H1 (cell line): ENCODE data around the gene DLGAP3. TPM values are rescaled to one million over a fixed set of nuclear protein-coding genes. Genes with fewer than 3 reads are reported as not detected.

Experiments
- CTCF ChIA-PET: fragments of 300-600 bp; sonication (Branson Sonifier 250); formaldehyde crosslinking; loops from one replicate; lab custom pipeline; 2021; ENCODE audit not compliant: partially characterized antibody; lab: Charles Lee
- POLR2A ChIA-PET: fragments of 300-600 bp; sonication (Branson Sonifier 250); formaldehyde crosslinking; loops from one replicate; lab custom pipeline; 2021; ENCODE audit warnings: inconsistent platforms; ENCODE audit not compliant: partially characterized antibody; lab: Charles Lee
- DNase-seq, 2 experiments: peaks; one replicate each; pipeline versions ENCODE4 v3.0.0 to v3.0.0-alpha.2; 2010 to 2022; ENCODE audit warnings: low spot score in 2 of 2, low read depth in 1 of 2, mixed read lengths in 1 of 2
- FAIRE-seq: peaks from 2 replicates; lab custom pipeline; 2011; peaks lifted over from hg19 to GRCh38; lab: Jason Lieb, UNC
- H2AFZ ChIP-seq: 2 replicates; pipeline ENCODE4 v1.8.1; 2012; ENCODE audit warnings: low read length, inconsistent platforms
- H2AK5ac ChIP-seq: 2 replicates; pipeline ENCODE4 v1.6.1; 2013; ENCODE audit warnings: low read depth, low read length
- H2BK120ac ChIP-seq: replicated peaks from 2 replicates; pipeline ENCODE3; 2013; ENCODE audit warnings: low read depth, low read length, inconsistent platforms
- H2BK12ac ChIP-seq: 2 replicates; pipeline ENCODE4 v1.6.1; 2013; ENCODE audit warnings: low read depth, low read length
- H2BK15ac ChIP-seq: 2 replicates; pipeline ENCODE4 v1.6.1; 2013; ENCODE audit warnings: low read length
- H2BK20ac ChIP-seq: 2 replicates; pipeline ENCODE4 v1.6.1; 2013; ENCODE audit warnings: low read length
- H2BK5ac ChIP-seq: 2 replicates; pipeline ENCODE4 v1.6.1; 2013; ENCODE audit warnings: low read depth, low read length
- H3K14ac ChIP-seq: 2 replicates; pipeline ENCODE4 v1.6.1; 2013; ENCODE audit warnings: inconsistent platforms; ENCODE audit not compliant: insufficient read length
- H3K18ac ChIP-seq: 2 replicates; pipeline ENCODE4 v1.6.1; 2013; ENCODE audit warnings: low read length; ENCODE audit errors: extremely low read depth
- H3K23ac ChIP-seq: 2 replicates; pipeline ENCODE4 v1.6.1; 2013; ENCODE audit warnings: inconsistent platforms; ENCODE audit not compliant: insufficient read length
- H3K23me2 ChIP-seq: 2 replicates; pipeline ENCODE4 v1.6.1; 2013; ENCODE audit warnings: low read depth, low read length
- H3K27ac ChIP-seq: 2 replicates; pipeline ENCODE4 v1.6.1; 2011; ENCODE audit warnings: low read depth, low read length, inconsistent platforms
- H3K27me3 ChIP-seq, 4 experiments: replicated peaks in 1 of 4; 1 replicate in 1 of 4; 2 replicates in 3 of 4; pipeline versions ENCODE4 v1.6.1 to v1.8.1; 2011 to 2013; ENCODE audit warnings: low read length in 3 of 4, mild to moderate bottlenecking in 3 of 4, inconsistent platforms in 2 of 4, mixed read lengths in 2 of 4, moderate library complexity in 1 of 4; ENCODE audit not compliant: control insufficient read depth in 3 of 4, insufficient read depth in 3 of 4; ENCODE audit errors: extremely low read depth in 1 of 4
- H3K36me3 ChIP-seq, 4 experiments: 2 replicates each; pipeline versions ENCODE4 v1.6.1 to v1.8.1; 2011 to 2013; ENCODE audit warnings: mild to moderate bottlenecking in 4 of 4, low read length in 3 of 4, moderate library complexity in 2 of 4, control low read depth in 1 of 4, inconsistent platforms in 1 of 4; ENCODE audit not compliant: insufficient read depth in 4 of 4, control insufficient read depth in 2 of 4
- H3K4ac ChIP-seq: replicated peaks from 2 replicates; pipeline ENCODE3; 2013; ENCODE audit warnings: low read length, low read depth, mixed read lengths, inconsistent platforms; ENCODE audit not compliant: insufficient read length
- H3K4me1 ChIP-seq, 4 experiments: replicated peaks in 1 of 4; 1 replicate in 1 of 4; 2 replicates in 3 of 4; pipeline versions ENCODE4 v1.6.1 to v1.8.1; 2011 to 2013; ENCODE audit warnings: low read length in 3 of 4, inconsistent platforms in 2 of 4, mixed read lengths in 1 of 4; ENCODE audit not compliant: insufficient read depth in 4 of 4, control insufficient read depth in 3 of 4
- H3K4me2 ChIP-seq, 2 experiments: 2 replicates each; pipeline versions ENCODE4 v1.6.1 to v1.8.1; 2011 to 2013; ENCODE audit warnings: low read depth in 2 of 2, low read length in 2 of 2, control low read depth in 1 of 2, inconsistent platforms in 1 of 2, mild to moderate bottlenecking in 1 of 2; ENCODE audit not compliant: insufficient read depth in 1 of 2
- H3K4me3 ChIP-seq, 4 experiments: fragments of 200-600, 300-600 bp in 1 of 4; sonication (generic), shearing (Covaris generic), sonication (Bioruptor Twin) in 1 of 4; 2 replicates each; pipeline versions ENCODE4 v1.5.1 to v1.8.1; 2011 to 2016; ENCODE audit warnings: low read length in 4 of 4, low read depth in 3 of 4, control low read depth in 2 of 4, inconsistent platforms in 2 of 4, mild to moderate bottlenecking in 2 of 4, mixed read lengths in 1 of 4, moderate library complexity in 1 of 4; ENCODE audit not compliant: insufficient read depth in 2 of 4; ENCODE audit errors: extremely low read depth in 1 of 4
- H3K56ac ChIP-seq: replicated peaks from 2 replicates; pipeline ENCODE3; 2013; ENCODE audit warnings: low read depth, mild to moderate bottlenecking, mixed read lengths, low read length, inconsistent platforms; ENCODE audit not compliant: insufficient read length
- H3K79me1 ChIP-seq: 2 replicates; pipeline ENCODE4 v1.6.1; 2013; ENCODE audit warnings: low read depth, low read length, control low read depth
- H3K79me2 ChIP-seq, 2 experiments: 2 replicates each; pipeline versions ENCODE4 v1.6.1 to v1.8.1; 2012 to 2013; ENCODE audit warnings: low read length in 2 of 2, mild to moderate bottlenecking in 2 of 2, inconsistent platforms in 1 of 2; ENCODE audit not compliant: insufficient read depth in 2 of 2, control insufficient read depth in 1 of 2
- H3K9ac ChIP-seq, 4 experiments: replicated peaks in 1 of 4; 1 replicate in 1 of 4; 2 replicates in 3 of 4; pipeline versions ENCODE4 v1.6.1 to v1.8.1; 2011 to 2013; ENCODE audit warnings: low read depth in 3 of 4, low read length in 3 of 4, control low read depth in 2 of 4, mild to moderate bottlenecking in 2 of 4, moderate library complexity in 2 of 4, inconsistent platforms in 1 of 4; ENCODE audit errors: extremely low read depth in 1 of 4
- H3K9me3 ChIP-seq, 2 experiments: 2 replicates each; pipeline versions ENCODE4 v1.6.1 to v1.8.1; 2012 to 2013; ENCODE audit warnings: mild to moderate bottlenecking in 2 of 2, moderate library complexity in 2 of 2, control low read depth in 1 of 2, inconsistent platforms in 1 of 2, low read depth in 1 of 2, low read length in 1 of 2, mixed read lengths in 1 of 2; ENCODE audit not compliant: insufficient read depth in 2 of 2
- H4K20me1 ChIP-seq, 2 experiments: replicated peaks in 1 of 2; 2 replicates each; pipeline versions ENCODE3 to v1.8.1; 2011 to 2013; ENCODE audit warnings: inconsistent platforms in 2 of 2, low read length in 2 of 2, mild to moderate bottlenecking in 1 of 2; ENCODE audit not compliant: insufficient read depth in 2 of 2, control insufficient read depth in 1 of 2
- H4K5ac ChIP-seq: 2 replicates; pipeline ENCODE4 v1.6.1; 2013; ENCODE audit warnings: low read length, low read depth, mixed read lengths, inconsistent platforms; ENCODE audit not compliant: insufficient read length
- H4K8ac ChIP-seq: 2 replicates; pipeline ENCODE4 v1.8.0; 2013; ENCODE audit warnings: mild to moderate bottlenecking, moderate library complexity, low read length, inconsistent platforms; ENCODE audit not compliant: insufficient read depth; ENCODE audit errors: extremely low read depth
- H4K91ac ChIP-seq: replicated peaks from 2 replicates; pipeline ENCODE3; 2013; ENCODE audit warnings: low read length, mixed read lengths, inconsistent platforms; ENCODE audit not compliant: insufficient read length
- WGBS, 2 experiments: shearing (Covaris generic) in 1 of 2; methylation state at CpG; one replicate each; pipeline versions ENCODE4 v1.1.6 to v1.1.7; 2013 to 2015; ENCODE audit warnings: low lambda C conversion rate in 2 of 2, mixed read lengths in 2 of 2, inconsistent platforms in 1 of 2, low coverage in 1 of 2, missing lambda C conversion rate in 1 of 2; ENCODE audit not compliant: insufficient replicate concordance in 2 of 2, insufficient coverage in 1 of 2, insufficient read length in 1 of 2; ENCODE audit errors: extremely low coverage in 1 of 2, missing lambda C conversion rate in 1 of 2; 5-methylcytosine and 5-hydroxymethylcytosine counted together
- polyA plus RNA-seq, 7 experiments: library from polyadenylated mRNA; depleted of rRNA in 3 of 7; stranded (reverse) in 5 of 7; unstranded in 2 of 7; fragments of >200 nt in 5 of 7; fragments of 200-250 nt in 2 of 7; gene quantifications; 1 replicate in 5 of 7; 2 replicates in 1 of 7; 4 replicates in 1 of 7; pipeline versions ENCODE4 v1.2.1 to v1.2.3, GENCODE V29; 2011 to 2013; ENCODE audit warnings: missing spikeins in 2 of 7, mixed read lengths in 2 of 7
- total RNA-seq: library from RNA; stranded (reverse); fragmentation: NEBNext Ultra II Directional; extraction: Animal tissue kit (Norgen Biotek cat#: 25700); gene quantifications from 2 replicates; pipeline ENCODE4 v1.2.1, GENCODE V29; 2021

Gene DLGAP3
- total and polyA plus RNA-seq, 2 of the 8 experiments (the other 6 are each of a cell fraction or from before 2014, with no cell fraction given), result 3.8 to 13.2 TPM

GRCh38 chr1:34856697-34857096, 72.8 kb downstream of the DLGAP3 start:
- no peak for DNase-seq
- peaks cover 0 to 11% (median 0%) of the 10 kb centered on the region in 4 experiments; a peak in 3 of 7 replicates for H3K4me1 ChIP-seq
- WGBS, 2 experiments, result 94% methylated on average over 6 of the region's 6 CpGs; no CpG with 5 or more reads in 1 of the 2 experiments
- H2BK12ac ChIP-seq, result no peak overlapping the region
- FAIRE-seq, result no peak
- H2AFZ ChIP-seq, result no peak overlapping the region
- H4K8ac ChIP-seq, result no peak overlapping the region
- no peak overlapping the region for H2BK120ac ChIP-seq
- no peak overlapping the region for H4K91ac ChIP-seq
- no peak overlapping the region for H3K4me3 ChIP-seq
- CTCF ChIA-PET, result interaction anchor here (0.7 to 6.3 kb wide), 4 partner anchors 11 to 579 kb away, joined by 3 to 103 read pairs (median 14); no protein-coding TSS in a partner anchor
- peaks cover 0 to 1% of the 10 kb centered on the region in 2 experiments for H4K20me1 ChIP-seq
- H3K23ac ChIP-seq, result no peak overlapping the region
- H2AK5ac ChIP-seq, result no peak overlapping the region
- H3K27me3 ChIP-seq, result no peaks in the 10 kb centered on the region
- H3K4ac ChIP-seq, result no peak overlapping the region
- peaks cover 5% of the 10 kb centered on the region for H3K23me2 ChIP-seq
- no peak overlapping the region for H3K56ac ChIP-seq
- no peak overlapping the region for H2BK5ac ChIP-seq
- H3K9ac ChIP-seq, result no peak overlapping the region
- peaks cover 7% of the 10 kb centered on the region for H3K79me1 ChIP-seq
- H4K5ac ChIP-seq, result no peak overlapping the region
- peaks cover 4 to 14% (median 11%) of the 10 kb centered on the region in 4 experiments; a peak in 7 of 8 replicates for H3K36me3 ChIP-seq
- no peaks in the 10 kb centered on the region for H3K9me3 ChIP-seq
- H3K27ac ChIP-seq, result no peak overlapping the region
- H3K79me2 ChIP-seq, result peaks cover 12 to 33% of the 10 kb centered on the region in 2 experiments
- no peak overlapping the region for H3K18ac ChIP-seq
- no peak overlapping the region for H3K4me2 ChIP-seq
- no peak overlapping the region for H3K14ac ChIP-seq
- H2BK15ac ChIP-seq, result no peak overlapping the region
- POLR2A ChIA-PET, result no interaction called here
- no peak overlapping the region for H2BK20ac ChIP-seq
